Measurements from ENCODE around the gene SLC6A19.
"Not testable (repeated sequence)": the region's sequence is repeated elsewhere in the genome, so short reads cannot be mapped to it uniquely, and the experiment has no call there.

SLC6A19 gene

GRCh38 chr5:1265026-1265425 lies 63.6 kb downstream of the SLC6A19 start:
- DNase-seq (ENCODE audit: low read depth) = no peak
- H3K4me3 ChIP-seq (ENCODE audit: low read depth, low read length) = no peak overlapping the region
- TF ChIP-seq CTCF (IDR thresholded peaks at IDR 0.05; ENCODE audit: low read depth, low read length, missing control alignments) = no peak
- in situ Hi-C loops (cut with HindIII; ENCODE audit: low sequenced_read_pairs) = no loop called here

- no peak overlapping the region for H3K4me3 ChIP-seq (ENCODE audit: low read depth, low read length)
- DNase-seq (ENCODE audit: low read depth) = no peak
- no peak for TF ChIP-seq CTCF (IDR thresholded peaks at IDR 0.05; ENCODE audit: low read depth, low read length, missing control alignments)
- in situ Hi-C loops (cut with HindIII; ENCODE audit: low sequenced_read_pairs) = no loop called here
Measured at GRCh38 chr5:1265461-1266455, 64.4 kb downstream of the SLC6A19 start.

GRCh38 chr5:1266791-1267190 lies 65.4 kb downstream of the SLC6A19 start:
- in situ Hi-C loops (cut with HindIII; ENCODE audit: low sequenced_read_pairs) = no loop called here
- no peak overlapping the region for H3K4me3 ChIP-seq (ENCODE audit: low read depth, low read length)
- TF ChIP-seq CTCF (IDR thresholded peaks at IDR 0.05; ENCODE audit: low read depth, low read length, missing control alignments) = no peak
- DNase-seq (ENCODE audit: low read depth) = no peak

- H3K4me3 ChIP-seq (ENCODE audit: low read depth, low read length); DNase-seq (ENCODE audit: low read depth); in situ Hi-C loops (cut with HindIII; ENCODE audit: low sequenced_read_pairs): not testable (repeated sequence)
Measured at GRCh38 chr5:1267464-1267863, 66.1 kb downstream of the SLC6A19 start.

- in situ Hi-C loops (cut with HindIII; ENCODE audit: low sequenced_read_pairs) = no loop called here
- no peak for DNase-seq (ENCODE audit: low read depth)
- no peak for TF ChIP-seq CTCF (IDR thresholded peaks at IDR 0.05; ENCODE audit: low read depth, low read length, missing control alignments)
- no peak overlapping the region for H3K4me3 ChIP-seq (ENCODE audit: low read depth, low read length)
Measured at GRCh38 chr5:1268056-1268455, 66.7 kb downstream of the SLC6A19 start.

GRCh38 chr5:1268666-1269065 lies 67.3 kb downstream of the SLC6A19 start:
- in situ Hi-C loops (cut with HindIII; ENCODE audit: low sequenced_read_pairs) = no loop called here
- H3K4me3 ChIP-seq (ENCODE audit: low read depth, low read length) = no peak overlapping the region
- DNase-seq (ENCODE audit: low read depth) = no peak
- TF ChIP-seq CTCF (IDR thresholded peaks at IDR 0.05; ENCODE audit: low read depth, low read length, missing control alignments) = no peak

- in situ Hi-C loops (cut with HindIII; ENCODE audit: low sequenced_read_pairs) = no loop called here
- no peak for DNase-seq (ENCODE audit: low read depth)
- no peak for TF ChIP-seq CTCF (IDR thresholded peaks at IDR 0.05; ENCODE audit: low read depth, low read length, missing control alignments)
- no peak overlapping the region for H3K4me3 ChIP-seq (ENCODE audit: low read depth, low read length)
Measured at GRCh38 chr5:1270426-1270825, 69.0 kb downstream of the SLC6A19 start.

All from astrocyte of the cerebellum (primary cell).